Spleen (tissue), 11 donors: ENCODE results near the gene DUSP15. TPM values are rescaled to one million over a fixed set of nuclear protein-coding genes. Genes with fewer than 3 reads are reported as not detected.

Source experiments
- DNase-seq: peaks from one replicate; pipeline ENCODE4 v3.0.0-alpha.2; 2020
- H3K27ac ChIP-seq, 8 donors: fragments of 200-600 bp; sonication (generic) in 7 of 8; 1 replicate in 4 of 8; 2 replicates in 4 of 8; pipeline versions ENCODE4 v1.5.0 to v1.8.0; 2016 to 2021; ENCODE audit warnings: inconsistent platforms in 4 of 8, mild to moderate bottlenecking in 4 of 8, moderate library complexity in 1 of 8
- H3K27me3 ChIP-seq, 7 donors: fragments of 200-600 bp; sonication (generic) in 6 of 7; replicated peaks in 1 of 7; 1 replicate in 4 of 7; 2 replicates in 3 of 7; pipeline versions ENCODE4 v1.5.0 to v1.8.0; 2016 to 2021; ENCODE audit warnings: inconsistent platforms in 3 of 7, mild to moderate bottlenecking in 1 of 7
- H3K36me3 ChIP-seq, 6 donors: fragments of 200-600 bp; sonication (generic) in 5 of 6; 1 replicate in 4 of 6; 2 replicates in 2 of 6; pipeline versions ENCODE4 v1.5.0 to v1.8.0; 2016 to 2021; ENCODE audit warnings: inconsistent platforms in 2 of 6
- H3K4me1 ChIP-seq, 6 donors: fragments of 200-600 bp; sonication (generic) in 5 of 6; 1 replicate in 3 of 6; 2 replicates in 3 of 6; pipeline versions ENCODE4 v1.5.0 to v1.8.0; 2016 to 2021; ENCODE audit warnings: inconsistent platforms in 3 of 6
- H3K4me3 ChIP-seq, 8 donors: fragments of 200-600 bp; sonication (generic) in 7 of 8; 1 replicate in 4 of 8; 2 replicates in 4 of 8; pipeline versions ENCODE4 v1.5.0 to v1.8.0; 2016 to 2021; ENCODE audit warnings: inconsistent platforms in 4 of 8, mild to moderate bottlenecking in 4 of 8, moderate library complexity in 2 of 8
- H3K9me3 ChIP-seq, 8 donors: fragments of 200-600 bp; sonication (generic) in 7 of 8; 1 replicate in 4 of 8; 2 replicates in 4 of 8; pipeline versions ENCODE4 v1.5.0 to v1.8.0; 2016 to 2021; ENCODE audit warnings: inconsistent platforms in 4 of 8
- CTCF ChIP-seq, 11 experiments: fragments of 200-600 bp in 7 of 11; fragments of 450-650 bp in 4 of 11; sonication (generic) in 4 of 11; IDR thresholded peaks in 8 of 11; conservative IDR thresholded peaks in 3 of 11; 1 replicate in 7 of 11; 2 replicates in 4 of 11; pipeline versions ENCODE4 v1.4.0 to v1.8.0; 2016 to 2021; ENCODE audit warnings: antibody characterized with exemption in 11 of 11, inconsistent platforms in 4 of 11, mild to moderate bottlenecking in 1 of 11
- POLR2A ChIP-seq, 3 donors: fragments of 450-650 bp; IDR thresholded peaks; one replicate each; pipeline ENCODE4 v1.5.1; 2017; ENCODE audit warnings: antibody characterized with exemption in 3 of 3, mild to moderate bottlenecking in 1 of 3
- POLR2AphosphoS5 ChIP-seq, 3 donors: sonication (generic); formaldehyde crosslinking; IDR thresholded peaks; one replicate each; pipeline ENCODE4 v1.5.1; 2017; ENCODE audit warnings: antibody characterized with exemption in 3 of 3
- WGBS, 5 donors: extraction: QIAGEN DNeasy Blood & Tissue Kit in 3 of 5; methylation state at CpG; one replicate each; pipeline versions ENCODE4 v1.1.5 to v1.1.7; 2013 to 2018; 5-methylcytosine and 5-hydroxymethylcytosine counted together
- intact Hi-C: fragments of 100-400 bp; cut with DNase I; formaldehyde crosslinking; loops from one replicate; pipeline ENCODE4 v1.15.0; 2023; ENCODE audit warnings: low total_unique reads
- polyA plus RNA-seq, 3 donors: library from polyadenylated mRNA; stranded (reverse); fragments of 200-250 nt; gene quantifications; one replicate each; pipeline ENCODE4 v1.2.1, GENCODE V29; 2013
- total RNA-seq, 7 donors: library from RNA; depleted of rRNA in 3 of 7; stranded (reverse); fragments of >200 nt in 3 of 7; fragmentation: NEBNext Ultra II Directional in 4 of 7; extraction: Animal tissue kit (Norgen Biotek cat#: 25700) in 4 of 7; gene quantifications; one replicate each; pipeline versions ENCODE4 v1.1.0 to v1.2.1, GENCODE V29; 2016 to 2021
- donor health status: healthy with polysubstance abuse.
- donor health status: DM: no; HTN: no; CAD: no; lungs with moderate emphysema.
- donor health status: DM: no; HTN: no; CAD: no.
- donor health status: Bipolar disorder and iron deficiency.
- donor health status: healthy.
- donor health status: DM: no; HTN: no; CAD: no.
- donor health status: DM: yes; HTN: yes; CAD: no.

Gene DUSP15
- total and polyA plus RNA-seq, 10 donors = 0.69 to 7.3 (median 2.3) TPM

- Histone ChIP-seq H3K4me1 (peaks cover 0 to 13% (median 8%) of the 10 kb centered on the region in 6 donors), H3K4me3 (no peak overlapping the region), H3K9me3 (no peaks in the 10 kb centered on the region), H3K27me3 (peaks cover 0 to 18% (median 0%) of the 10 kb centered on the region in 7 donors), H3K36me3 (no peaks in the 10 kb centered on the region), H3K27ac (no peak overlapping the region)
- DNase-seq = no peak
- no peak for TF ChIP-seq CTCF (IDR thresholded peaks at IDR 0.05 in 8 of 11, conservative IDR thresholded peaks at IDR 0.05 in 3 of 11)
- no peak for TF ChIP-seq POLR2AphosphoS5 (IDR thresholded peaks at IDR 0.05)
- TF ChIP-seq POLR2A (IDR thresholded peaks at IDR 0.05) = no peak
- intact Hi-C loops = no loop called here
Observed at GRCh38 chr20:31883829-31884228, 13.5 kb upstream of the DUSP15 start.

GRCh38 chr20:31881945-31882344 is 11.6 kb upstream of the DUSP15 start:
- intact Hi-C loops = no loop called here
- Histone ChIP-seq H3K36me3 (no peaks in the 10 kb centered on the region), H3K9me3 (no peaks in the 10 kb centered on the region), H3K27ac (no peak overlapping the region), H3K4me1 (peaks cover 0 to 16% (median 8%) of the 10 kb centered on the region in 6 donors), H3K27me3 (peaks cover 0 to 18% (median 0%) of the 10 kb centered on the region in 7 donors), H3K4me3 (no peak overlapping the region)
- TF ChIP-seq POLR2AphosphoS5 (IDR thresholded peaks at IDR 0.05) = no peak
- TF ChIP-seq POLR2A (IDR thresholded peaks at IDR 0.05) = no peak
- TF ChIP-seq CTCF (IDR thresholded peaks at IDR 0.05 in 8 of 11, conservative IDR thresholded peaks at IDR 0.05 in 3 of 11) = no peak
- DNase-seq = no peak
- WGBS, 5 donors = 65 to 74% (median 72%) methylated on average over 5 of the region's 5 CpGs

- peaks cover 0 to 6% (median 0%) of the 10 kb centered on the region in 7 donors for H3K27me3 ChIP-seq
- H3K36me3 ChIP-seq = no peaks in the 10 kb centered on the region
- H3K4me3 ChIP-seq = peak overlapping the region; percentile 51 to 75 (median 64)
- peak in 2 of 11 experiments; percentile 5 to 29 for TF ChIP-seq CTCF (IDR thresholded peaks at IDR 0.05 in 8 of 11, conservative IDR thresholded peaks at IDR 0.05 in 3 of 11)
- TF ChIP-seq POLR2AphosphoS5 (IDR thresholded peaks at IDR 0.05) = peak; percentile 68 to 84 (median 72)
- peak in 1 of 3 donors; percentile 31 for TF ChIP-seq POLR2A (IDR thresholded peaks at IDR 0.05)
- peak; percentile 95 for DNase-seq
- peak overlapping the region; percentile 46 to 82 (median 61) for H3K27ac ChIP-seq
- no peaks in the 10 kb centered on the region for H3K9me3 ChIP-seq
- H3K4me1 ChIP-seq = peaks cover 0 to 16% (median 8%) of the 10 kb centered on the region in 6 donors
- WGBS, 5 donors = 6 to 11% (median 8%) methylated on average over 34 to 45 of the region's 45 CpGs
- intact Hi-C loops = no loop called here
Observed at GRCh38 chr20:31879143-31879987, 9.0 kb upstream of the DUSP15 start.

- H3K27ac ChIP-seq = no peak overlapping the region
- H3K27me3 ChIP-seq = peaks cover 0 to 6% (median 0%) of the 10 kb centered on the region in 7 donors
- H3K9me3 ChIP-seq = no peaks in the 10 kb centered on the region
- peaks cover 0 to 16% (median 8%) of the 10 kb centered on the region in 6 donors for H3K4me1 ChIP-seq
- H3K4me3 ChIP-seq = no peak overlapping the region
- no peaks in the 10 kb centered on the region for H3K36me3 ChIP-seq
- DNase-seq = no peak
- no peak for TF ChIP-seq POLR2A (IDR thresholded peaks at IDR 0.05)
- no peak for TF ChIP-seq POLR2AphosphoS5 (IDR thresholded peaks at IDR 0.05)
- no peak for TF ChIP-seq CTCF (IDR thresholded peaks at IDR 0.05 in 8 of 11, conservative IDR thresholded peaks at IDR 0.05 in 3 of 11)
- intact Hi-C loops = no loop called here
Observed at GRCh38 chr20:31877684-31878083, 7.4 kb upstream of the DUSP15 start.
